Hair follicular keratinocyte (primary cell): ENCODE data around the gene CPT2. TPM values are rescaled to one million over a fixed set of nuclear protein-coding genes. Genes with fewer than 3 reads are reported as not detected.

ENCODE experiments used
- total RNA-seq: library from RNA; depleted of rRNA; stranded (reverse); fragments of >200 nt; gene quantifications from 2 replicates; pipeline ENCODE4 v1.2.3, GENCODE V29; 2015

CPT2 gene
- total RNA-seq, result 21.4 and 22.2 TPM in 2 replicates

GRCh38 chr1:53196485-53197290 is at the start of gene CPT2:
Gene CPT2, plus strand, starts transcription at chr1:53196824. Its CDS starts 120 bp downstream, at chr1:53196944.

GRCh38 chr1:53220171-53220961 is 23.7 kb downstream of the CPT2 start, which contains the start of gene CZIB:
Gene CZIB, minus strand, starts transcription at chr1:53220634. Its CDS starts 59 bp downstream, at chr1:53220575.

GRCh38 chr1:53238197-53239155 is 41.9 kb downstream of the CPT2 start, which contains the start of gene MAGOH:
Gene MAGOH, minus strand, starts transcription at chr1:53238518. Its CDS starts 70 bp downstream, at chr1:53238448.

Other genes with a start within 250 kb of the CPT2 start
- not detected in 2 replicates for gene PODN, start 134.6 kb upstream of the CPT2 start, total RNA-seq
- not detected in 2 replicates for gene SLC1A7, start 54.2 kb upstream of the CPT2 start, total RNA-seq
- 52.0 and 52.2 TPM in 2 replicates for gene CZIB, start 23.8 kb downstream of the CPT2 start, total RNA-seq
- gene MAGOH, start 41.7 kb downstream of the CPT2 start, total RNA-seq, result 33.0 and 57.4 TPM in 2 replicates
- gene LRP8, start 131.2 kb downstream of the CPT2 start, total RNA-seq, result 29.8 and 36.3 TPM in 2 replicates